Astrocyte of the cerebellum (primary cell): ENCODE results near the gene XRCC3.

Experiments used
- DNase-seq: peaks from one replicate; pipeline ENCODE4 v3.0.0-alpha.2; 2011; ENCODE audit warnings: low read depth
- H3K4me3 ChIP-seq: 2 replicates; pipeline ENCODE4 v1.5.1; 2011; ENCODE audit warnings: mild to moderate bottlenecking, low read depth, low read length, moderate library complexity
- CTCF ChIP-seq: IDR thresholded peaks from 2 replicates; pipeline ENCODE4 v1.5.1; 2012; ENCODE audit warnings: low read length, low read depth, moderate library complexity, mild to moderate bottlenecking; ENCODE audit errors: missing control alignments
- in situ Hi-C: cut with HindIII; loops from 2 replicates; pipeline ENCODE4 v1.10.0; 2017; ENCODE audit warnings: low sequenced_read_pairs

XRCC3 gene

GRCh38 chr14:103712633-103713247 lies 2.5 kb downstream of the XRCC3 start:
- DNase-seq = no peak
- H3K4me3 ChIP-seq = no peak overlapping the region
- no peak for TF ChIP-seq CTCF
- in situ Hi-C loops = no loop called here

GRCh38 chr14:103711516-103712431 lies 3.5 kb downstream of the XRCC3 start:
- TF ChIP-seq CTCF = no peak
- in situ Hi-C loops = no loop called here
- no peak overlapping the region for H3K4me3 ChIP-seq
- DNase-seq = no peak

GRCh38 chr14:103710771-103711377 lies 4.4 kb downstream of the XRCC3 start:
- DNase-seq = no peak
- no peak overlapping the region for H3K4me3 ChIP-seq
- no peak for TF ChIP-seq CTCF
- in situ Hi-C loops = no loop called here

GRCh38 chr14:103709814-103710213 lies 5.4 kb downstream of the XRCC3 start:
- H3K4me3 ChIP-seq = no peak overlapping the region
- no peak for TF ChIP-seq CTCF
- in situ Hi-C loops = no loop called here
- DNase-seq = no peak

- no peak overlapping the region for H3K4me3 ChIP-seq
- DNase-seq = no peak
- in situ Hi-C loops = no loop called here
- TF ChIP-seq CTCF = no peak
These were observed 6.5 kb downstream of the XRCC3 start for GRCh38 chr14:103708750-103709187.
